CD4-positive, alpha-beta T cell (primary cell): ENCODE measurements around the gene ZNF516. TPM values are rescaled to one million over a fixed set of nuclear protein-coding genes. Genes with fewer than 3 reads are reported as not detected.
A peak's percentile ranks its signal among the peaks of the same experiment; 100 is the strongest.

Experiments
- ATAC-seq: fragments of 200-7000 bp; cut with Tn5 transposase; one replicate; pipeline ENCODE4 v1.10.0; 2022; ENCODE audit warnings: mild to moderate bottlenecking; ENCODE audit not compliant: poor library complexity
- CTCF ChIA-PET: fragments of 350-600 bp; sonication (Branson Sonifier 250); formaldehyde crosslinking; loops from one replicate; lab custom pipeline; 2021; ENCODE audit warnings: antibody characterized with exemption, inconsistent platforms; lab: Charles Lee
- POLR2A ChIA-PET: fragments of 350-600 bp; sonication (Branson Sonifier 250); formaldehyde crosslinking; loops from one replicate; lab custom pipeline; 2021; ENCODE audit warnings: antibody characterized with exemption, inconsistent platforms; lab: Charles Lee
- DNase-seq, 14 experiments: peaks; one replicate each; pipeline ENCODE4 v3.0.0-alpha.2; 2013 to 2020; ENCODE audit warnings: mixed read lengths in 2 of 14
- H3K27ac ChIP-seq, 2 donors: one replicate each; pipeline versions ENCODE4 v1.5.1 to v1.7.0; 2013; ENCODE audit warnings: low read length in 2 of 2, low read depth in 1 of 2, mild to moderate bottlenecking in 1 of 2
- H3K27me3 ChIP-seq, 2 experiments: 1 replicate in 1 of 2; 2 replicates in 1 of 2; pipeline versions ENCODE4 v1.6.1 to v1.7.0; 2013; ENCODE audit warnings: low read length in 2 of 2, control low read depth in 1 of 2, mild to moderate bottlenecking in 1 of 2, moderate library complexity in 1 of 2; ENCODE audit not compliant: insufficient read depth in 2 of 2, control insufficient read depth in 1 of 2
- H3K36me3 ChIP-seq: one replicate; pipeline ENCODE4 v1.6.1; 2013; ENCODE audit warnings: low read length, control low read depth; ENCODE audit not compliant: insufficient read depth
- H3K4me1 ChIP-seq: one replicate; pipeline ENCODE4 v1.6.1; 2013; ENCODE audit warnings: low read length, control low read depth; ENCODE audit not compliant: insufficient read depth
- H3K4me3 ChIP-seq: one replicate; pipeline ENCODE4 v1.5.1; 2013; ENCODE audit warnings: mild to moderate bottlenecking, low read length, moderate library complexity
- H3K9me3 ChIP-seq, 2 experiments: 1 replicate in 1 of 2; 2 replicates in 1 of 2; pipeline versions ENCODE4 v1.6.1 to v1.7.0; 2013; ENCODE audit warnings: low read length in 2 of 2, mild to moderate bottlenecking in 2 of 2, control low read depth in 1 of 2, moderate library complexity in 1 of 2; ENCODE audit not compliant: control insufficient read depth in 1 of 2, insufficient read depth in 1 of 2
- H3K27ac Mint-ChIP-seq: one replicate; pipeline ENCODE4 v1.8.0; 2020; ENCODE audit warnings: mixed read lengths
- H3K27me3 Mint-ChIP-seq: one replicate; pipeline ENCODE4 v1.8.0; 2021; ENCODE audit warnings: mixed read lengths
- H3K36me3 Mint-ChIP-seq: one replicate; pipeline ENCODE4 v1.8.0; 2021; ENCODE audit warnings: low read depth, mixed read lengths
- H3K4me1 Mint-ChIP-seq: one replicate; pipeline ENCODE4 v1.8.0; 2021; ENCODE audit warnings: low read depth, mixed read lengths
- H3K4me3 Mint-ChIP-seq: one replicate; pipeline ENCODE4 v1.8.0; 2020; ENCODE audit warnings: mild to moderate bottlenecking, mixed read lengths
- H3K9me3 Mint-ChIP-seq: one replicate; pipeline ENCODE4 v1.8.0; 2020; ENCODE audit warnings: mixed read lengths
- CTCF ChIP-seq: fragments of 200-600 bp; IDR thresholded peaks from one replicate; pipeline ENCODE4 v1.8.0; 2022; ENCODE audit warnings: antibody characterized with exemption, mild to moderate bottlenecking
- intact Hi-C, 2 experiments: fragments of 100-400 bp; cut with DNase I in 1 of 2; cut with micrococcal nuclease in 1 of 2; formaldehyde crosslinking; loops; one replicate each; pipeline versions ENCODE4 v1.15.1 to v1.9.0; 2023 to 2025; cut with DNase I, micrococcal nuclease
- total RNA-seq, 174 experiments: library from RNA in 2 of 174; stranded (reverse) in 2 of 174; gene quantifications; one replicate each; pipeline ENCODE4 v1.2.3 and lab custom pipeline; 2021 to 2026

Gene ZNF516
- total RNA-seq, 2 experiments from 2014 or later: 22.4 to 29.3 TPM

DNA sequence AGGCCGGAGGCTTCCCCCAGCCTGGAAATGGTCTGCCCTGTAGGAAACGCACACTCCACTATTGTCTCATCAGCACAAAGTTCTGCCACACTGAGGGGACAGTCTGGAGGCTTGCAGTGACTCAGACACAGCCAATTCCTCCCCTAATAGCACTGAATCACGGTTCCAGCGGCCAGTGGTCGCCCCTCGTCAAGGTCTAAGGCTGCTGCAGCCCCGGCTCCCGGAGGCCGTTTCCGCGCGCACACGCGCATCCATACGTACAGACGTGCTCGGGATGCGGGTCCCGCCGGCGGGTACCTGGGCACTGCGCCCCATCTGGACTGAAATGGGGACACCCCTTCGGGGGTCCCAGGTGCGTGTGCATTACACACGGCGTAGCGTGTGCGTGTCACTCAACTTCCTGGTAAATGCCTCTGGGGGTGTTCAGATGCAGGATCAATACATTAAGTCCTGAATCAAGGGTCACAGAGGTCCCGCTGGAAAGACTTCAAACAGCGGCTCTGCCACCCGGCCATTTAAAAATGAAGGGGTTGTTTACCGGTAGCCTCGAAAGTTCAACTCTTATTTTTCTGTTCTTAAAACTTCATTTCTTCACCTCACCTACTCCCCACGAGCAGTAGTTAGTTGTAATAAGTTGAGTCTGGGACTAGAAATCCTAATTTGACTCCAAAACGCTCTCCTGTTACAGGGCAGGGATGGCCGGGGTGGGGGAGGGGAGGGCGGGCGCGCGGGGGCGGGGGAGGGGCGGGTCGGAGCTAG is 572 bp upstream of the ZNF516 start:
- H3K36me3 ChIP-seq: no peaks in the 10 kb centered on the region
- DNase-seq: peak in 5 of 14 experiments; percentile 19 to 71 (median 36)
- intact Hi-C loops: loop anchor here (2.0 to 10.0 kb wide), 4 partner anchors 21 to 1901 kb away; partner anchors contain the start of genes ZNF407 (in 2 of the 2) and PTGR3 (in 1 of the 2)
- peaks cover 0 to 21% of the 10 kb centered on the region in 2 experiments for H3K9me3 ChIP-seq
- peaks cover 13 to 21% of the 10 kb centered on the region in 2 experiments for H3K27me3 ChIP-seq
- ChIA-PET CTCF (no interaction called here), POLR2A (no interaction called here)
- Mint-ChIP-seq H3K27me3 (peaks cover 70% of the 10 kb centered on the region), H3K27ac (peak overlapping the region; percentile 84), H3K4me3 (peak overlapping the region; percentile 92), H3K36me3 (peaks cover 30% of the 10 kb centered on the region), H3K4me1 (peaks cover 41% of the 10 kb centered on the region), H3K9me3 (no peaks in the 10 kb centered on the region)
- no peak overlapping the region for H3K27ac ChIP-seq
- TF ChIP-seq CTCF: no peak
- H3K4me1 ChIP-seq: peaks cover 32% of the 10 kb centered on the region
- peak; percentile 16 for ATAC-seq
- peak overlapping the region; percentile 64 for H3K4me3 ChIP-seq

- no peak for TF ChIP-seq CTCF
- H3K4me1 Mint-ChIP-seq: peaks cover 53% of the 10 kb centered on the region
- ATAC-seq (no peak), DNase-seq (peak in 5 of 14 experiments; percentile 19 to 53 (median 43))
- H3K27ac ChIP-seq: no peak overlapping the region
- H3K4me3 ChIP-seq: peak overlapping the region; percentile 60
- H3K9me3 ChIP-seq: peaks cover 0 to 22% of the 10 kb centered on the region in 2 experiments
- CTCF ChIA-PET: interaction anchor here (0.7 kb wide), 1 partner anchor 568 kb away, joined by 3 read pairs; no protein-coding TSS in a partner anchor
- peaks cover 31% of the 10 kb centered on the region for H3K36me3 Mint-ChIP-seq
- peaks cover 36% of the 10 kb centered on the region for H3K4me1 ChIP-seq
- peaks cover 13 to 24% of the 10 kb centered on the region in 2 experiments for H3K27me3 ChIP-seq
- POLR2A ChIA-PET: interaction anchor here (1.8 to 2.3 kb wide), 2 partner anchors 24 to 227 kb away, joined by 6 to 7 read pairs; no protein-coding TSS in a partner anchor
- no peaks in the 10 kb centered on the region for H3K36me3 ChIP-seq
- H3K27me3 Mint-ChIP-seq: peaks cover 77% of the 10 kb centered on the region
- intact Hi-C loops: loop anchor here (5.0 to 10.0 kb wide), 3 partner anchors 220 to 1900 kb away; partner anchors contain the start of genes ZNF407 (in 2 of the 2) and PTGR3 (in 1 of the 2)
- H3K9me3 Mint-ChIP-seq: no peaks in the 10 kb centered on the region
- peak overlapping the region; percentile 95 for H3K4me3 Mint-ChIP-seq
- H3K27ac Mint-ChIP-seq: peak overlapping the region; percentile 82
These were observed 624 bp downstream of the ZNF516 start for GRCh38 chr18:76494231-76495005.
